Thyroid gland (tissue), 4 donors: ENCODE results near the gene MEF2B.

Experiments
- CTCF ChIP-seq, 6 experiments: fragments of 200-600 bp in 3 of 6; fragments of 450-650 bp in 3 of 6; sonication (generic) in 3 of 6; IDR thresholded peaks; one replicate each; pipeline ENCODE4 v1.5.1; 2016 to 2019; ENCODE audit warnings: antibody characterized with exemption in 6 of 6, mild to moderate bottlenecking in 2 of 6, inconsistent platforms in 1 of 6, moderate library complexity in 1 of 6
- POLR2A ChIP-seq, 2 donors: fragments of 450-650 bp; IDR thresholded peaks; one replicate each; pipeline ENCODE4 v1.6.1; 2017; ENCODE audit warnings: antibody characterized with exemption in 2 of 2, mild to moderate bottlenecking in 2 of 2, moderate library complexity in 1 of 2

- TF ChIP-seq CTCF (IDR thresholded peaks at IDR 0.05) (no peak), POLR2A (IDR thresholded peaks at IDR 0.05) (no peak)
These were observed 46.7 kb downstream of the MEF2B start for GRCh38 chr19:19123386-19123785.
